Measurements from ENCODE around the gene MED25.

MED25 gene

GRCh38 chr19:49848938-49849337, 30.8 kb downstream of the MED25 start:
- TF ChIP-seq TOX (CRISPR knock-in tag; IDR thresholded peaks at IDR 0.05; ENCODE audit: borderline replicate concordance) (no peak), RARB (CRISPR knock-in tag; IDR thresholded peaks at IDR 0.05) (no peak)
- no peak for ATAC-seq

- ATAC-seq: no peak
- TF ChIP-seq ARNTL (CRISPR knock-in tag; IDR thresholded peaks at IDR 0.05; ENCODE audit: borderline replicate concordance, low read depth): no peak
- no peak for TF ChIP-seq ZFP3 (CRISPR knock-in tag; IDR thresholded peaks at IDR 0.05)
- no peak for TF ChIP-seq ESRRG (CRISPR knock-in tag; IDR thresholded peaks at IDR 0.05)
- TF ChIP-seq TOX (CRISPR knock-in tag; IDR thresholded peaks at IDR 0.05; ENCODE audit: borderline replicate concordance): no peak
- no peak for TF ChIP-seq POU6F1 (CRISPR knock-in tag; IDR thresholded peaks at IDR 0.05; ENCODE audit: borderline replicate concordance, low read depth)
- TF ChIP-seq PPARA (CRISPR knock-in tag; IDR thresholded peaks at IDR 0.05; ENCODE audit: borderline replicate concordance): no peak
- no peak for TF ChIP-seq CSDC2 (CRISPR knock-in tag; IDR thresholded peaks at IDR 0.05)
- TF ChIP-seq ZNF565 (CRISPR knock-in tag; conservative IDR thresholded peaks at IDR 0.05; ENCODE audit: low read depth): no peak
- no peak for TF ChIP-seq SNAI2 (CRISPR knock-in tag; IDR thresholded peaks at IDR 0.05)
- no peak for TF ChIP-seq CREB5 (CRISPR knock-in tag; IDR thresholded peaks at IDR 0.05; ENCODE audit: low read depth)
- no peak for TF ChIP-seq ZNF70 (CRISPR knock-in tag; IDR thresholded peaks at IDR 0.05)
Measured at GRCh38 chr19:49849433-49850220, 31.5 kb downstream of the MED25 start.

GRCh38 chr19:49850221-49850486, 32.1 kb downstream of the MED25 start:
- ATAC-seq: no peak
- no peak for TF ChIP-seq ESRRG (CRISPR knock-in tag; IDR thresholded peaks at IDR 0.05)
- no peak for TF ChIP-seq PPARA (CRISPR knock-in tag; IDR thresholded peaks at IDR 0.05; ENCODE audit: borderline replicate concordance)
- no peak for TF ChIP-seq ZNF8 (CRISPR knock-in tag; IDR thresholded peaks at IDR 0.05)
- no peak for TF ChIP-seq SNAI2 (CRISPR knock-in tag; IDR thresholded peaks at IDR 0.05)
- TF ChIP-seq ARNTL (CRISPR knock-in tag; IDR thresholded peaks at IDR 0.05; ENCODE audit: borderline replicate concordance, low read depth): no peak
- TF ChIP-seq BACH2 (CRISPR knock-in tag; IDR thresholded peaks at IDR 0.05; ENCODE audit: borderline replicate concordance): no peak
- TF ChIP-seq ZFP30 (CRISPR knock-in tag; IDR thresholded peaks at IDR 0.05): no peak
- no peak for TF ChIP-seq TCF4 (CRISPR knock-in tag; IDR thresholded peaks at IDR 0.05; ENCODE audit: borderline replicate concordance)
- TF ChIP-seq GLIS3 (CRISPR knock-in tag; IDR thresholded peaks at IDR 0.05): no peak
- TF ChIP-seq ZC3H10 (CRISPR knock-in tag; IDR thresholded peaks at IDR 0.05): no peak
- no peak for TF ChIP-seq ZNF565 (CRISPR knock-in tag; conservative IDR thresholded peaks at IDR 0.05; ENCODE audit: low read depth)
- TF ChIP-seq POU6F1 (CRISPR knock-in tag; IDR thresholded peaks at IDR 0.05; ENCODE audit: borderline replicate concordance, low read depth): no peak
- TF ChIP-seq TOX (CRISPR knock-in tag; IDR thresholded peaks at IDR 0.05; ENCODE audit: borderline replicate concordance): no peak
- TF ChIP-seq CREB5 (CRISPR knock-in tag; IDR thresholded peaks at IDR 0.05; ENCODE audit: low read depth): no peak
- no peak for TF ChIP-seq PATZ1 (CRISPR knock-in tag; IDR thresholded peaks at IDR 0.05; ENCODE audit: borderline replicate concordance)
- TF ChIP-seq RARB (CRISPR knock-in tag; IDR thresholded peaks at IDR 0.05): no peak
